Prostate gland (tissue), 2 donors: Measurements from ENCODE around the gene PCNT.

Experiments
- CTCF ChIP-seq, 4 experiments: fragments of 200-600 bp in 2 of 4; fragments of 450-650 bp in 2 of 4; sonication (generic) in 2 of 4; IDR thresholded peaks; 1 replicate in 3 of 4; 2 replicates in 1 of 4; pipeline ENCODE4 v1.5.1; 2016 to 2019; ENCODE audit warnings: antibody characterized with exemption in 4 of 4, mild to moderate bottlenecking in 2 of 4, moderate library complexity in 2 of 4
- POLR2AphosphoS5 ChIP-seq: sonication (generic); formaldehyde crosslinking; IDR thresholded peaks from one replicate; pipeline ENCODE4 v1.6.1; 2017; ENCODE audit warnings: antibody characterized with exemption

DNA sequence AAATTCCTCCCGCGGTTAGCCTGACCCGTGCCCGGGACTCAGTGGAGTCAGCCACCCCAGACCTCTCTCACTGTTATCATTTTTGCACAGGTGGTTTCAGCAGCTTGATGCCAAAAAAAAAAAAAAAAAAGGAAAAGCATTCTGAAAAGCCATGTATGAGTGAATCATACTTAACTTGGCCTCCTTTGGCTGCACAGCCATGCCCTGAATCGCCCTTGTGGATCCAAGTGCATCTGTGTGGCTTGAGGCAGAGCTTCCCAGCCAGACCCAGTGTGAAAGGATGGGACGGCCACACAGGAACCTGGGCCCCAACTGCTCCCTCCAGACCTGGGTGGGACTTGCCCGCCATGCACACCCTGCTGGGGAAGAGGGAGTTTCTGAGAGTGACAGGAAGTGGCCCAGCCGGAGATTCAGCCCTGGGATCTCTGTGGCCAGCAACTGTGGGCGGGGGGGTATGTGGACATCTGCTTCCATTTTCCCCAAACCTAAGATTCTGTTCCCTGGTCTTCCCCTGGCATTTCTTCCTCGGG is 29.2 kb upstream of the PCNT start:
- TF ChIP-seq CTCF (IDR thresholded peaks at IDR 0.05) (no peak), POLR2AphosphoS5 (no peak)
